ENCODE data around the gene CDO1.

DNA sequence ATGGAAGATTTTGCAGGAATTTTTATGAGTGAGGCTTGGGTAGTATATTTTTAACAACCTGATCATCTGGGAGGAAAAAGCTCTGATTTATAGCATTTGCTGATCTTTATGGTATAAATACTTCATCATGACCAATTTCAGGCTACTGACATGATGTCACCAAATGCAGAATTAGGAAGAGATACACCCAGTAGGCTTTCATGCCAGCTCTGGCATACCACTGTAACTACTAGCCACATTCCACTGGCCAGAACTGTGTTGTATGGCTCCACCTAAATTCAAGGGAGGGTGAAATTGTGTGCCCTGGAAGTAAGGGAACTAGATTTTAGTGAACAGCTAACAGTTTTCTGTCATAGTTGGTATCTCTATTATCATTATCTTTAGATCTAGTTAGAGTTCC, 42.9 kb upstream of the CDO1 start:
- no peak for TF ChIP-seq SIN3A (conservative IDR thresholded peaks at IDR 0.05 in 1 of 2, IDR thresholded peaks at IDR 0.05 in 1 of 2; ENCODE audit: low read depth in 1 of 2, low read length in 2 of 2)
- TF ChIP-seq, protein P1, sequence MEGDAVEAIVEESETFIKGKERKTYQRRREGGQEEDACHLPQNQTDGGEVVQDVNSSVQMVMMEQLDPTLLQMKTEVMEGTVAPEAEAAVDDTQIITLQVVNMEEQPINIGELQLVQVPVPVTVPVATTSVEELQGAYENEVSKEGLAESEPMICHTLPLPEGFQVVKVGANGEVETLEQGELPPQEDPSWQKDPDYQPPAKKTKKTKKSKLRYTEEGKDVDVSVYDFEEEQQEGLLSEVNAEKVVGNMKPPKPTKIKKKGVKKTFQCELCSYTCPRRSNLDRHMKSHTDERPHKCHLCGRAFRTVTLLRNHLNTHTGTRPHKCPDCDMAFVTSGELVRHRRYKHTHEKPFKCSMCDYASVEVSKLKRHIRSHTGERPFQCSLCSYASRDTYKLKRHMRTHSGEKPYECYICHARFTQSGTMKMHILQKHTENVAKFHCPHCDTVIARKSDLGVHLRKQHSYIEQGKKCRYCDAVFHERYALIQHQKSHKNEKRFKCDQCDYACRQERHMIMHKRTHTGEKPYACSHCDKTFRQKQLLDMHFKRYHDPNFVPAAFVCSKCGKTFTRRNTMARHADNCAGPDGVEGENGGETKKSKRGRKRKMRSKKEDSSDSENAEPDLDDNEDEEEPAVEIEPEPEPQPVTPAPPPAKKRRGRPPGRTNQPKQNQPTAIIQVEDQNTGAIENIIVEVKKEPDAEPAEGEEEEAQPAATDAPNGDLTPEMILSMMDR (IDR thresholded peaks at IDR 0.05; ENCODE audit: control extremely low read depth in 1 of 3, insufficient read depth in 1 of 3, low read depth in 1 of 3, low read length in 3 of 3): no peak
- TF ChIP-seq EP300 (IDR thresholded peaks at IDR 0.05; ENCODE audit: borderline replicate concordance in 1 of 2, low read depth in 2 of 2, low read length in 2 of 2): no peak
- TF ChIP-seq TAF1 (IDR thresholded peaks at IDR 0.05; ENCODE audit: low read depth, low read length): no peak
- TF ChIP-seq POLR2A (IDR thresholded peaks at IDR 0.05; ENCODE audit: control extremely low read depth in 1 of 2, low read depth in 2 of 2, low read length in 2 of 2): no peak
- TF ChIP-seq CREB1 (IDR thresholded peaks at IDR 0.05): no peak
- TF ChIP-seq POLR2AphosphoS5 (IDR thresholded peaks at IDR 0.05; ENCODE audit: low read depth, low read length): no peak
